Kidney (tissue), 14 donors: Measurements from ENCODE around the gene DTNBP1. TPM values are rescaled to one million over a fixed set of nuclear protein-coding genes. Genes with fewer than 3 reads are reported as not detected.
A peak's percentile ranks its signal among the peaks of the same experiment; 100 is the strongest.

Experiments
- DNase-seq, 5 donors: peaks; one replicate each; pipeline ENCODE4 v3.0.0-alpha.2; 2013 to 2020
- FAIRE-seq: peaks from 2 replicates; lab custom pipeline; 2012; peaks lifted over from hg19 to GRCh38; lab: Jason Lieb, UNC
- H3K27ac ChIP-seq, 2 donors: one replicate each; pipeline ENCODE4 v1.7.0; 2013; ENCODE audit warnings: low read depth in 2 of 2, low read length in 2 of 2, inconsistent platforms in 1 of 2
- H3K27me3 ChIP-seq: one replicate; pipeline ENCODE4 v1.7.1; 2013; ENCODE audit warnings: low read length, inconsistent platforms; ENCODE audit not compliant: control insufficient read depth, insufficient read depth
- H3K36me3 ChIP-seq, 3 donors: one replicate each; pipeline versions ENCODE4 v1.7.0 to v1.7.1; 2013; ENCODE audit warnings: low read length in 3 of 3, control low read depth in 1 of 3, inconsistent platforms in 1 of 3; ENCODE audit not compliant: insufficient read depth in 3 of 3, control insufficient read depth in 2 of 3
- H3K4me1 ChIP-seq, 3 donors: one replicate each; pipeline versions ENCODE4 v1.7.0 to v1.7.1; 2013; ENCODE audit warnings: low read length in 3 of 3, inconsistent platforms in 1 of 3, low read depth in 1 of 3; ENCODE audit not compliant: control insufficient read depth in 2 of 3, insufficient read depth in 2 of 3
- H3K4me3 ChIP-seq, 3 donors: one replicate each; pipeline versions ENCODE4 v1.7.0 to v1.8.1; 2013; ENCODE audit warnings: low read length in 3 of 3, control low read depth in 1 of 3, inconsistent platforms in 1 of 3
- H3K9ac ChIP-seq, 3 donors: one replicate each; pipeline versions ENCODE4 v1.7.0 to v1.7.1; 2013; ENCODE audit warnings: low read length in 3 of 3, control low read depth in 1 of 3, inconsistent platforms in 1 of 3
- H3K9me3 ChIP-seq, 3 donors: one replicate each; pipeline versions ENCODE4 v1.7.0 to v1.7.1; 2013; ENCODE audit warnings: low read length in 3 of 3, control low read depth in 1 of 3, inconsistent platforms in 1 of 3; ENCODE audit not compliant: control insufficient read depth in 2 of 3, insufficient read depth in 1 of 3
- intact Hi-C: fragments of 100-400 bp; cut with DNase I; formaldehyde crosslinking; loops from one replicate; pipeline ENCODE4 v1.11.1; 2022
- polyA plus RNA-seq: library from polyadenylated mRNA; stranded (reverse); fragments of 350-450 nt; fragmentation: Illumina TruSeq; extraction: RNeasy Lipid Tissue Mini Kit (QIAGEN cat#74804); gene quantifications from one replicate; pipeline ENCODE4 v1.2.3, GENCODE V29; 2014; ENCODE audit warnings: low read depth, low replicate concordance; ENCODE audit not compliant: insufficient read depth
- total RNA-seq: library from RNA; stranded (reverse); fragmentation: NEBNext Ultra II Directional; extraction: Animal tissue kit (Norgen Biotek cat#: 25700); gene quantifications from one replicate; pipeline ENCODE4 v1.2.1, GENCODE V29; 2021
- TF ChIP-seq, protein P1 (sequence below): IDR thresholded peaks from 3 replicates; pipeline ENCODE4 v1.5.1; 2012; ENCODE audit warnings: mild to moderate bottlenecking, moderate library complexity, borderline replicate concordance; ENCODE audit not compliant: insufficient read depth; ENCODE audit errors: extremely low read depth
- donor health status: control.
- donor health status: control.
- donor health status: control.
- donor health status: control.
- donor health status: control.
- donor health status: DM: yes; HTN: yes; CAD: no.
- donor health status: Normal renal cell carcinoma (clear cell type).

Gene DTNBP1
- total and polyA plus RNA-seq, 2 donors from 2014 or later: 25.2 to 36.2 TPM

GRCh38 chr6:15516923-15517560, 145.8 kb downstream of the DTNBP1 start:
- Histone ChIP-seq H3K27ac (no peak overlapping the region), H3K4me3 (no peak overlapping the region), H3K36me3 (peaks cover 0 to 14% (median 6%) of the 10 kb centered on the region in 3 donors), H3K9me3 (no peaks in the 10 kb centered on the region), H3K27me3 (no peaks in the 10 kb centered on the region), H3K9ac (no peak overlapping the region), H3K4me1 (peaks cover 0 to 5% (median 1%) of the 10 kb centered on the region in 3 donors)
- TF ChIP-seq, protein P1, sequence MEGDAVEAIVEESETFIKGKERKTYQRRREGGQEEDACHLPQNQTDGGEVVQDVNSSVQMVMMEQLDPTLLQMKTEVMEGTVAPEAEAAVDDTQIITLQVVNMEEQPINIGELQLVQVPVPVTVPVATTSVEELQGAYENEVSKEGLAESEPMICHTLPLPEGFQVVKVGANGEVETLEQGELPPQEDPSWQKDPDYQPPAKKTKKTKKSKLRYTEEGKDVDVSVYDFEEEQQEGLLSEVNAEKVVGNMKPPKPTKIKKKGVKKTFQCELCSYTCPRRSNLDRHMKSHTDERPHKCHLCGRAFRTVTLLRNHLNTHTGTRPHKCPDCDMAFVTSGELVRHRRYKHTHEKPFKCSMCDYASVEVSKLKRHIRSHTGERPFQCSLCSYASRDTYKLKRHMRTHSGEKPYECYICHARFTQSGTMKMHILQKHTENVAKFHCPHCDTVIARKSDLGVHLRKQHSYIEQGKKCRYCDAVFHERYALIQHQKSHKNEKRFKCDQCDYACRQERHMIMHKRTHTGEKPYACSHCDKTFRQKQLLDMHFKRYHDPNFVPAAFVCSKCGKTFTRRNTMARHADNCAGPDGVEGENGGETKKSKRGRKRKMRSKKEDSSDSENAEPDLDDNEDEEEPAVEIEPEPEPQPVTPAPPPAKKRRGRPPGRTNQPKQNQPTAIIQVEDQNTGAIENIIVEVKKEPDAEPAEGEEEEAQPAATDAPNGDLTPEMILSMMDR: no peak
- no peak for FAIRE-seq
- intact Hi-C loops: no loop called here
- DNase-seq: peak in 2 of 5 donors; percentile 24 to 61

- Histone ChIP-seq H3K27me3 (no peaks in the 10 kb centered on the region), H3K27ac (no peak overlapping the region), H3K9ac (no peak overlapping the region), H3K4me3 (no peak overlapping the region), H3K4me1 (no peaks in the 10 kb centered on the region), H3K9me3 (no peaks in the 10 kb centered on the region), H3K36me3 (peaks cover 0 to 14% (median 6%) of the 10 kb centered on the region in 3 donors)
- TF ChIP-seq, protein P1: no peak
- intact Hi-C loops: no loop called here
- FAIRE-seq (no peak), DNase-seq (peak in 1 of 5 donors; percentile 57)
These were observed 146.4 kb downstream of the DTNBP1 start for GRCh38 chr6:15516378-15516777.

DNA sequence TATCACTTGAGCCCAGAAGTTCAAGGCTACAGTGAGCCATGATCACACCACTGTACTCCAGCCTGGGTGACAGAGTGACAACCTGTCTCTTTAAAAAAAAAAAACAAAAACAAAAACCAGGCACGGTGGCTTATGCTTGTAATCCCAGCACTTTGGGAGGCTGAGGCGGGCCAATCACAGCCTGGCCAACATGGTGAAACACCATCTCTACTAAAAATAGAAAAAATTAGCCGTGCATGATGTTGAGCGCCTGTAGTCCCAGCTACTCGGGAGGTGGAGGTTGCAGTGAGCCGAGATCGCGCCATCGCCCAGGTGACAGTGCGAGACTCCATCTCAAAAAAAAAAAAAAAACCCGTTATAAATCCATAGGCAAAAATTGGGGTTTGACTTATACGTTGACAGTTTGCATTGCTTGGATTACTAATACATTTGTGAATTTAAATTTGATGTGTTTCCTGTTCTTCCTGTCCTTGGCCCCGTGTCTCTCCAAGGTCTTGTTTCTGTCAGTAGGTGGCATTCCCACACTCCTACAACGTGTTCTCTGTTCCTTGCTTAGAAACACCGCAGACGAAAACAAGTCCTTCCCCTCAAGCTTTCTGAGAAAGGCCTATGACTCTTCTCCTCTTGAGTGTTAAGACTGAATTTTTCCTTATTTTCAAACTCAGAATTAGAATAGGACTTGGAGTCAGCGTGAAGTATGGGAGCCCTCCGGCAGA, 147.0 kb downstream of the DTNBP1 start:
- H3K4me1 ChIP-seq: no peaks in the 10 kb centered on the region
- DNase-seq (peak in 1 of 5 donors; percentile 24), FAIRE-seq (no peak)
- peaks cover 0 to 10% (median 9%) of the 10 kb centered on the region in 3 donors for H3K36me3 ChIP-seq
- H3K27me3 ChIP-seq: no peaks in the 10 kb centered on the region
- H3K9ac ChIP-seq: no peak overlapping the region
- no peaks in the 10 kb centered on the region for H3K9me3 ChIP-seq
- TF ChIP-seq, protein P1: no peak
- no peak overlapping the region for H3K27ac ChIP-seq
- no peak overlapping the region for H3K4me3 ChIP-seq
- intact Hi-C loops: no loop called here
